GM12873 (cell line): ENCODE results near the gene MAN2C1.

ENCODE experiments used
- CTCF ChIP-seq: IDR thresholded peaks from 2 replicates; pipeline ENCODE4 v1.5.1; 2012; ENCODE audit warnings: low read depth, mild to moderate bottlenecking, moderate library complexity, low read length, control low read depth; ENCODE audit not compliant: insufficient read depth; ENCODE audit errors: missing control alignments

The MAN2C1 gene

GRCh38 chr15:75367913-75368688 is at the start of gene MAN2C1:
Gene MAN2C1 (minus strand): TSS chr15:75368607. CDS start chr15:75368583, 24 bp downstream.
- TF ChIP-seq CTCF, result peak; percentile 87

GRCh38 chr15:75416584-75416983 is 48.2 kb upstream of the MAN2C1 start:
- no peak for TF ChIP-seq CTCF

GRCh38 chr15:75410196-75410595 is 41.8 kb upstream of the MAN2C1 start:
- TF ChIP-seq CTCF, result no peak

- TF ChIP-seq CTCF, result no peak
These were observed 38.7 kb upstream of the MAN2C1 start for GRCh38 chr15:75407083-75407482.

- no peak for TF ChIP-seq CTCF
These were observed 35.5 kb upstream of the MAN2C1 start for GRCh38 chr15:75403892-75404291.

GRCh38 chr15:75397494-75397893 is 29.1 kb upstream of the MAN2C1 start:
- no peak for TF ChIP-seq CTCF

- no peak for TF ChIP-seq CTCF
These were observed 21.5 kb upstream of the MAN2C1 start for GRCh38 chr15:75389791-75390382.
